Effector CD4-positive, alpha-beta T cell (primary cell): ENCODE results near the gene IL1RAPL2.
"Not testable (repeated sequence)": the region's sequence is repeated elsewhere in the genome, so short reads cannot be mapped to it uniquely, and the experiment has no call there.

Experiments
- DNase-seq: peaks from one replicate; pipeline ENCODE4 v3.0.0-alpha.2; 2020

IL1RAPL2 gene

GRCh38 chrX:105190252-105190853 is 624.4 kb downstream of the IL1RAPL2 start:
- no peak for DNase-seq

GRCh38 chrX:105191878-105192277 is 625.9 kb downstream of the IL1RAPL2 start:
- DNase-seq: no peak

- DNase-seq: no peak
Measured at GRCh38 chrX:105209406-105209805, 643.4 kb downstream of the IL1RAPL2 start.

- no peak for DNase-seq
Measured at GRCh38 chrX:105210258-105210657, 644.3 kb downstream of the IL1RAPL2 start.

- DNase-seq: no peak
Measured at GRCh38 chrX:105211066-105211575, 645.1 kb downstream of the IL1RAPL2 start.

- DNase-seq: no peak
Measured at GRCh38 chrX:105219454-105220401, 653.7 kb downstream of the IL1RAPL2 start.

GRCh38 chrX:105220636-105221035 is 654.6 kb downstream of the IL1RAPL2 start, which contains the start of gene TEX13A:
TEX13A (minus strand) TSS chrX:105220694; CDS start chrX:105220397, 297 bp downstream.
- no peak for DNase-seq

GRCh38 chrX:105221374-105221773 is 655.4 kb downstream of the IL1RAPL2 start:
- DNase-seq: no peak

GRCh38 chrX:105226499-105226898 is 660.5 kb downstream of the IL1RAPL2 start:
- no peak for DNase-seq

GRCh38 chrX:105228602-105229001 is 662.6 kb downstream of the IL1RAPL2 start:
- DNase-seq: no peak

- DNase-seq: no peak
Measured at GRCh38 chrX:105229146-105229545, 663.1 kb downstream of the IL1RAPL2 start.

GRCh38 chrX:105237407-105237806 is 671.4 kb downstream of the IL1RAPL2 start:
- DNase-seq: not testable (repeated sequence)

- no peak for DNase-seq
Measured at GRCh38 chrX:105241056-105241455, 675.1 kb downstream of the IL1RAPL2 start.

- DNase-seq: no peak
Measured at GRCh38 chrX:105260291-105261043, 694.5 kb downstream of the IL1RAPL2 start.

GRCh38 chrX:105263171-105263570 is 697.2 kb downstream of the IL1RAPL2 start:
- no peak for DNase-seq

GRCh38 chrX:105263801-105264200 is 697.8 kb downstream of the IL1RAPL2 start:
- no peak for DNase-seq

- DNase-seq: no peak
Measured at GRCh38 chrX:105265093-105265492, 699.1 kb downstream of the IL1RAPL2 start.

GRCh38 chrX:105266456-105266855 is 700.5 kb downstream of the IL1RAPL2 start:
- DNase-seq: no peak

GRCh38 chrX:105267167-105267566 is 701.2 kb downstream of the IL1RAPL2 start:
- no peak for DNase-seq

- no peak for DNase-seq
Measured at GRCh38 chrX:105269386-105269785, 703.4 kb downstream of the IL1RAPL2 start.

- no peak for DNase-seq
Measured at GRCh38 chrX:105273326-105273725, 707.3 kb downstream of the IL1RAPL2 start.

- no peak for DNase-seq
Measured at GRCh38 chrX:105274091-105274490, 708.1 kb downstream of the IL1RAPL2 start.

GRCh38 chrX:105277132-105277531 is 711.1 kb downstream of the IL1RAPL2 start:
- DNase-seq: no peak
